VCaP (cell line): Measurements from ENCODE around the gene SOX5.
"Not testable (repeated sequence)": the region's sequence is repeated elsewhere in the genome, so short reads cannot be mapped to it uniquely, and the experiment has no call there.

Source experiments
- H3K27ac ChIP-seq: fragments of 450-650 bp; 2 replicates; pipeline ENCODE4 v1.5.1; 2017
- CTCF ChIP-seq: fragments of 450-650 bp; conservative IDR thresholded peaks from 2 replicates; pipeline ENCODE4 v1.5.1; 2017; ENCODE audit warnings: mild to moderate bottlenecking, moderate library complexity

Gene SOX5

GRCh38 chr12:23534196-23534595 is 415.3 kb downstream of the SOX5 start:
- H3K27ac ChIP-seq = no peak overlapping the region
- no peak for TF ChIP-seq CTCF

- peak; percentile 13; the same call in 1 of the 2 replicates for TF ChIP-seq CTCF
- no peak overlapping the region for H3K27ac ChIP-seq
Observed at GRCh38 chr12:23533699-23534098, 415.8 kb downstream of the SOX5 start.

GRCh38 chr12:23533265-23533664 is 416.2 kb downstream of the SOX5 start:
- H3K27ac ChIP-seq = no peak overlapping the region
- no peak for TF ChIP-seq CTCF

GRCh38 chr12:23528316-23528715 is 421.2 kb downstream of the SOX5 start:
- H3K27ac ChIP-seq = no peak overlapping the region
- peak; percentile 22; the same call in 1 of the 2 replicates for TF ChIP-seq CTCF

- no peak for TF ChIP-seq CTCF
Observed at GRCh38 chr12:23525450-23526072, 423.9 kb downstream of the SOX5 start.

GRCh38 chr12:23523339-23523738 is 426.1 kb downstream of the SOX5 start:
- H3K27ac ChIP-seq = no peak overlapping the region
- TF ChIP-seq CTCF = no peak

More at GRCh38 chr12:23525450-23526072, 423.9 kb downstream of the SOX5 start:
- no peak overlapping the region for H3K27ac ChIP-seq

GRCh38 chr12:23519444-23519843 is 430.0 kb downstream of the SOX5 start:
- not testable (repeated sequence) for H3K27ac ChIP-seq

- H3K27ac ChIP-seq = not testable (repeated sequence)
Observed at GRCh38 chr12:23515785-23516184, 433.7 kb downstream of the SOX5 start.

- TF ChIP-seq CTCF = no peak
- H3K27ac ChIP-seq = no peak overlapping the region
Observed at GRCh38 chr12:23510484-23510883, 439.0 kb downstream of the SOX5 start.

- not testable (repeated sequence) for H3K27ac ChIP-seq
Observed at GRCh38 chr12:23509832-23510231, 439.6 kb downstream of the SOX5 start.

GRCh38 chr12:23507785-23508184 is 441.7 kb downstream of the SOX5 start:
- H3K27ac ChIP-seq = not testable (repeated sequence)

- not testable (repeated sequence) for H3K27ac ChIP-seq
Observed at GRCh38 chr12:23505736-23506135, 443.7 kb downstream of the SOX5 start.
